Neural cell (in vitro differentiated cells): Measurements from ENCODE around the gene OR14A16.

ENCODE experiments used
- EP300 ChIP-seq: fragments of 450-650 bp; conservative IDR thresholded peaks from 2 replicates; pipeline ENCODE4 v1.6.1; 2014; ENCODE audit warnings: antibody characterized with exemption, mild to moderate bottlenecking, moderate library complexity; ENCODE audit not compliant: poor library complexity, severe bottlenecking
- EZH2 ChIP-seq: fragments of 200-600, 300-800 bp; shearing (Covaris generic), sonication (generic); IDR thresholded peaks from 2 replicates; pipeline ENCODE4 v1.6.1; 2014; ENCODE audit warnings: antibody characterized with exemption, low read length, borderline replicate concordance, mild to moderate bottlenecking; ENCODE audit not compliant: insufficient read depth, poor library complexity, severe bottlenecking
- MXI1 ChIP-seq: fragments of 450-650 bp; conservative IDR thresholded peaks from 2 replicates; pipeline ENCODE4 v1.6.1; 2014; ENCODE audit warnings: antibody characterized with exemption, mild to moderate bottlenecking; ENCODE audit not compliant: poor library complexity, severe bottlenecking
- POLR2AphosphoS5 ChIP-seq: IDR thresholded peaks from 2 replicates; pipeline ENCODE4 v1.6.1; 2012
- RAD21 ChIP-seq: fragments of 450-650 bp; conservative IDR thresholded peaks from 2 replicates; pipeline ENCODE4 v1.6.1; 2014; ENCODE audit warnings: antibody characterized with exemption, mild to moderate bottlenecking, moderate library complexity
- SMC3 ChIP-seq: fragments of 450-650 bp; conservative IDR thresholded peaks from 2 replicates; pipeline ENCODE4 v1.6.1; 2014; ENCODE audit warnings: antibody characterized with exemption, mild to moderate bottlenecking, moderate library complexity; ENCODE audit not compliant: poor library complexity
- TAF1 ChIP-seq: IDR thresholded peaks from 2 replicates; pipeline ENCODE4 v1.6.1; 2012; ENCODE audit warnings: low read depth
- TF ChIP-seq, protein P1 (sequence below): fragments of 450-650 bp; IDR thresholded peaks from 2 replicates; pipeline ENCODE4 v1.5.1; 2014; ENCODE audit warnings: antibody characterized with exemption, mild to moderate bottlenecking, moderate library complexity; ENCODE audit not compliant: poor library complexity, severe bottlenecking
- TF ChIP-seq, protein P2 (sequence below): IDR thresholded peaks from 2 replicates; pipeline ENCODE4 v1.6.1; 2012; ENCODE audit warnings: borderline replicate concordance

- TF ChIP-seq, protein P1, sequence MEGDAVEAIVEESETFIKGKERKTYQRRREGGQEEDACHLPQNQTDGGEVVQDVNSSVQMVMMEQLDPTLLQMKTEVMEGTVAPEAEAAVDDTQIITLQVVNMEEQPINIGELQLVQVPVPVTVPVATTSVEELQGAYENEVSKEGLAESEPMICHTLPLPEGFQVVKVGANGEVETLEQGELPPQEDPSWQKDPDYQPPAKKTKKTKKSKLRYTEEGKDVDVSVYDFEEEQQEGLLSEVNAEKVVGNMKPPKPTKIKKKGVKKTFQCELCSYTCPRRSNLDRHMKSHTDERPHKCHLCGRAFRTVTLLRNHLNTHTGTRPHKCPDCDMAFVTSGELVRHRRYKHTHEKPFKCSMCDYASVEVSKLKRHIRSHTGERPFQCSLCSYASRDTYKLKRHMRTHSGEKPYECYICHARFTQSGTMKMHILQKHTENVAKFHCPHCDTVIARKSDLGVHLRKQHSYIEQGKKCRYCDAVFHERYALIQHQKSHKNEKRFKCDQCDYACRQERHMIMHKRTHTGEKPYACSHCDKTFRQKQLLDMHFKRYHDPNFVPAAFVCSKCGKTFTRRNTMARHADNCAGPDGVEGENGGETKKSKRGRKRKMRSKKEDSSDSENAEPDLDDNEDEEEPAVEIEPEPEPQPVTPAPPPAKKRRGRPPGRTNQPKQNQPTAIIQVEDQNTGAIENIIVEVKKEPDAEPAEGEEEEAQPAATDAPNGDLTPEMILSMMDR = no peak
- TF ChIP-seq MXI1 = no peak
- TF ChIP-seq EZH2 = no peak
- TF ChIP-seq RAD21 = no peak
- no peak for TF ChIP-seq POLR2AphosphoS5
- TF ChIP-seq EP300 = no peak
- TF ChIP-seq TAF1 = no peak
- TF ChIP-seq, protein P2, sequence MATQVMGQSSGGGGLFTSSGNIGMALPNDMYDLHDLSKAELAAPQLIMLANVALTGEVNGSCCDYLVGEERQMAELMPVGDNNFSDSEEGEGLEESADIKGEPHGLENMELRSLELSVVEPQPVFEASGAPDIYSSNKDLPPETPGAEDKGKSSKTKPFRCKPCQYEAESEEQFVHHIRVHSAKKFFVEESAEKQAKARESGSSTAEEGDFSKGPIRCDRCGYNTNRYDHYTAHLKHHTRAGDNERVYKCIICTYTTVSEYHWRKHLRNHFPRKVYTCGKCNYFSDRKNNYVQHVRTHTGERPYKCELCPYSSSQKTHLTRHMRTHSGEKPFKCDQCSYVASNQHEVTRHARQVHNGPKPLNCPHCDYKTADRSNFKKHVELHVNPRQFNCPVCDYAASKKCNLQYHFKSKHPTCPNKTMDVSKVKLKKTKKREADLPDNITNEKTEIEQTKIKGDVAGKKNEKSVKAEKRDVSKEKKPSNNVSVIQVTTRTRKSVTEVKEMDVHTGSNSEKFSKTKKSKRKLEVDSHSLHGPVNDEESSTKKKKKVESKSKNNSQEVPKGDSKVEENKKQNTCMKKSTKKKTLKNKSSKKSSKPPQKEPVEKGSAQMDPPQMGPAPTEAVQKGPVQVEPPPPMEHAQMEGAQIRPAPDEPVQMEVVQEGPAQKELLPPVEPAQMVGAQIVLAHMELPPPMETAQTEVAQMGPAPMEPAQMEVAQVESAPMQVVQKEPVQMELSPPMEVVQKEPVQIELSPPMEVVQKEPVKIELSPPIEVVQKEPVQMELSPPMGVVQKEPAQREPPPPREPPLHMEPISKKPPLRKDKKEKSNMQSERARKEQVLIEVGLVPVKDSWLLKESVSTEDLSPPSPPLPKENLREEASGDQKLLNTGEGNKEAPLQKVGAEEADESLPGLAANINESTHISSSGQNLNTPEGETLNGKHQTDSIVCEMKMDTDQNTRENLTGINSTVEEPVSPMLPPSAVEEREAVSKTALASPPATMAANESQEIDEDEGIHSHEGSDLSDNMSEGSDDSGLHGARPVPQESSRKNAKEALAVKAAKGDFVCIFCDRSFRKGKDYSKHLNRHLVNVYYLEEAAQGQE = no peak
- TF ChIP-seq SMC3 = no peak
Observed at GRCh38 chr1:247855911-247856310, 32.0 kb upstream of the OR14A16 start.
